Measurements from ENCODE around the gene KIDINS220. TPM values are rescaled to one million over a fixed set of nuclear protein-coding genes. Genes with fewer than 3 reads are reported as not detected.

Gene KIDINS220
- total and polyA plus RNA-seq, 9 of the 15 experiments (the other 6 are each of a cell fraction or from before 2014, with no cell fraction given): 15.2 to 48.0 (median 34.4) TPM

DNA sequence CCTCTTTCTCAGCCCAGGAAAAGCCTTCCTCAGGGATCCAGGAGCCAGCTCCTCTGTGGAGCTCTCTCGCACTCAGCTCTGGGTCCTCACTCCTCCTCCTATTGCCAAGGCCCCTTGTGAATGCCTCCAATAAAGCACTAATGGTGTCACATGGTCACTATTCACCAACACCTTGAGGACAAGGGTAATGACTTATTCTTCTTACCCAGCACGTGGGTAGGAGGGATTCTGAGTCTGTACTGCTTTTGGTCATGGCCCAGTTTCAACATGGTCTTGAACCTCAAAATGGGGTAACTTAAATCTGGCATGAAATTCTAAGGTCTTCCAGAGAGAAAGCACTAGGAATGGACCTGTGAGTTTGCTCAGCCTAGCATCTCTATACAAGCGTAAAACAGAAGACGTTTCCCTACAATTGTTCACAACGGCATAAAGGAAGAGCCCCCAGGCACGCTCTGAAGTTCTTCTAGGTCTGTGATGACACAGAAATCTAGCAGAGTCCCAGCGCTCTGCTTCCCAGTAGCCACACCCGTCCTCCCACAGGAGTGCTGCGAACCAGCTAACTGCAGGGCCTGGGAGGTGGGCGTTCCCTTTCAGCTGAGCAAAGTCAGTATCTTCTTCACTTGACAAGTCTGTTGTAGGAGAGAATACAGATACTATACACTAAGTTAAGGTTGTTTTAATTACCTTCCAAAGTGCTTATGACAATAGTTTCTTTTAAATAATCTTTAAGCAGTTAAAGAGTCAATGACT lies 14.6 kb upstream of the KIDINS220 start (continued):
- no peak for TF ChIP-seq CHD7 (IDR thresholded peaks at IDR 0.05; ENCODE audit: low read depth, low read length)
- no peak for TF ChIP-seq CBFB (CRISPR knock-in tag; IDR thresholded peaks at IDR 0.05)
- 0 out of 2 replicates have a peak, but pooled peaks have one; percentile 18 for TF ChIP-seq SMARCE1 (IDR thresholded peaks at IDR 0.05)
- TF ChIP-seq, protein P1, sequence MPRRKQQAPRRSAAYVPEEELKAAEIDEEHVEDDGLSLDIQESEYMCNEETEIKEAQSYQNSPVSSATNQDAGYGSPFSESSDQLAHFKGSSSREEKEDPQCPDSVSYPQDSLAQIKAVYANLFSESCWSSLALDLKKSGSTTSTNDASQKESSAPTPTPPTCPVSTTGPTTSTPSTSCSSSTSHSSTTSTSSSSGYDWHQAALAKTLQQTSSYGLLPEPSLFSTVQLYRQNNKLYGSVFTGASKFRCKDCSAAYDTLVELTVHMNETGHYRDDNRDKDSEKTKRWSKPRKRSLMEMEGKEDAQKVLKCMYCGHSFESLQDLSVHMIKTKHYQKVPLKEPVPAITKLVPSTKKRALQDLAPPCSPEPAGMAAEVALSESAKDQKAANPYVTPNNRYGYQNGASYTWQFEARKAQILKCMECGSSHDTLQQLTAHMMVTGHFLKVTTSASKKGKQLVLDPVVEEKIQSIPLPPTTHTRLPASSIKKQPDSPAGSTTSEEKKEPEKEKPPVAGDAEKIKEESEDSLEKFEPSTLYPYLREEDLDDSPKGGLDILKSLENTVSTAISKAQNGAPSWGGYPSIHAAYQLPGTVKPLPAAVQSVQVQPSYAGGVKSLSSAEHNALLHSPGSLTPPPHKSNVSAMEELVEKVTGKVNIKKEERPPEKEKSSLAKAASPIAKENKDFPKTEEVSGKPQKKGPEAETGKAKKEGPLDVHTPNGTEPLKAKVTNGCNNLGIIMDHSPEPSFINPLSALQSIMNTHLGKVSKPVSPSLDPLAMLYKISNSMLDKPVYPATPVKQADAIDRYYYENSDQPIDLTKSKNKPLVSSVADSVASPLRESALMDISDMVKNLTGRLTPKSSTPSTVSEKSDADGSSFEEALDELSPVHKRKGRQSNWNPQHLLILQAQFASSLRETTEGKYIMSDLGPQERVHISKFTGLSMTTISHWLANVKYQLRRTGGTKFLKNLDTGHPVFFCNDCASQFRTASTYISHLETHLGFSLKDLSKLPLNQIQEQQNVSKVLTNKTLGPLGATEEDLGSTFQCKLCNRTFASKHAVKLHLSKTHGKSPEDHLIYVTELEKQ (CRISPR knock-in tag; IDR thresholded peaks at IDR 0.05): no peak
- TF ChIP-seq, protein P2, sequence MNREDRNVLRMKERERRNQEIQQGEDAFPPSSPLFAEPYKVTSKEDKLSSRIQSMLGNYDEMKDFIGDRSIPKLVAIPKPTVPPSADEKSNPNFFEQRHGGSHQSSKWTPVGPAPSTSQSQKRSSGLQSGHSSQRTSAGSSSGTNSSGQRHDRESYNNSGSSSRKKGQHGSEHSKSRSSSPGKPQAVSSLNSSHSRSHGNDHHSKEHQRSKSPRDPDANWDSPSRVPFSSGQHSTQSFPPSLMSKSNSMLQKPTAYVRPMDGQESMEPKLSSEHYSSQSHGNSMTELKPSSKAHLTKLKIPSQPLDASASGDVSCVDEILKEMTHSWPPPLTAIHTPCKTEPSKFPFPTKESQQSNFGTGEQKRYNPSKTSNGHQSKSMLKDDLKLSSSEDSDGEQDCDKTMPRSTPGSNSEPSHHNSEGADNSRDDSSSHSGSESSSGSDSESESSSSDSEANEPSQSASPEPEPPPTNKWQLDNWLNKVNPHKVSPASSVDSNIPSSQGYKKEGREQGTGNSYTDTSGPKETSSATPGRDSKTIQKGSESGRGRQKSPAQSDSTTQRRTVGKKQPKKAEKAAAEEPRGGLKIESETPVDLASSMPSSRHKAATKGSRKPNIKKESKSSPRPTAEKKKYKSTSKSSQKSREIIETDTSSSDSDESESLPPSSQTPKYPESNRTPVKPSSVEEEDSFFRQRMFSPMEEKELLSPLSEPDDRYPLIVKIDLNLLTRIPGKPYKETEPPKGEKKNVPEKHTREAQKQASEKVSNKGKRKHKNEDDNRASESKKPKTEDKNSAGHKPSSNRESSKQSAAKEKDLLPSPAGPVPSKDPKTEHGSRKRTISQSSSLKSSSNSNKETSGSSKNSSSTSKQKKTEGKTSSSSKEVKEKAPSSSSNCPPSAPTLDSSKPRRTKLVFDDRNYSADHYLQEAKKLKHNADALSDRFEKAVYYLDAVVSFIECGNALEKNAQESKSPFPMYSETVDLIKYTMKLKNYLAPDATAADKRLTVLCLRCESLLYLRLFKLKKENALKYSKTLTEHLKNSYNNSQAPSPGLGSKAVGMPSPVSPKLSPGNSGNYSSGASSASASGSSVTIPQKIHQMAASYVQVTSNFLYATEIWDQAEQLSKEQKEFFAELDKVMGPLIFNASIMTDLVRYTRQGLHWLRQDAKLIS (CRISPR knock-in tag; IDR thresholded peaks at IDR 0.05): no peak
- TF ChIP-seq SUPT5H (IDR thresholded peaks at IDR 0.05): peak; percentile 39; the same call in 1 of the 2 replicates
- no peak for TF ChIP-seq XRCC5 (IDR thresholded peaks at IDR 0.05; ENCODE audit: low read depth, low read length)
- no peak for TF ChIP-seq SNIP1 (IDR thresholded peaks at IDR 0.05; ENCODE audit: low read depth)

All from K562 (cell line).